Measurements from ENCODE around the gene PLAAT1. TPM values are rescaled to one million over a fixed set of nuclear protein-coding genes. Genes with fewer than 3 reads are reported as not detected.

Gene PLAAT1
- total RNA-seq, 1 donor from 2014 or later, result 1.6 TPM

DNA sequence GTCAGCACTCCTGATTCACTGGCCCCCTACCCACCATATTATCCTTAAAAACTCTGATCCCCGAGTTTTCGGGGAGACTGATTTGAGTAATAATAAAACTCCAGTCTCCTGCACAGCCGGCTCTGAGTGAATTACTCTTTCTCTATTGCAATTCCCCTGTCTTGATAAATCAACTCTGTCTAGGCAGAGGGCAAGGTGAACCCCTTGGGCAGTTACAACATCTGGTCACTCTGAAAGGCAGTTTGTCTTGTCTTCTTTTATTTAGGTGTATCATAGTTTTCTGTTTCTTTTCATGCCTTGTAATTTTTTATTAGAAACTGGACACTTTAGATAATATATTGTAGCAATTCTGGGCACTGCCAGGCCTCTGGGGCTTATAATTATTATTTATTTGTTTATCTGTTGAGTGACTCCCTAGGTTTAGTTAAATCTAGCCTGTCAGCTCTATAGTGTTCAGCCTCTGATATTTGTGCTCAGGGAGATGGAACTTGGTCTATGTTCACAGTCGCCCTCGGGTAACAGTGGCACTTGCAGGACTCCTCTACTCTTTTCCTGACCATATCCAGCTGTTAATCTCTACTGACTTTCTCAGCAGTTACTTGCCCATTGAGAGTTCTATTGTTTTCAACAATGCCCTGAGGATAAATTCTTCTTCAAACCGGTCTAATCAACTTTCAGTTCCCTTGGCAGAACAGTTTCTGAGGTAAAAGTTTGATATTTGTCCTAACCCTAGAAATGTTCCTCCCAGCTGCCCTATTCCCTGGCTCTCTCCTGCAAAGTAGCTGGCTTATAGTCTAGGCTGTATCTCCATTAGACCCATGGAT lies 15.5 kb upstream of the PLAAT1 start:
- Mint-ChIP-seq H3K36me3 (ENCODE audit: low read depth) (no peaks in the 10 kb centered on the region), H3K9me3 (ENCODE audit: low read depth) (no peaks in the 10 kb centered on the region), H3K4me3 (ENCODE audit: unreplicated experiment) (no peak overlapping the region), H3K27me3 (ENCODE audit: low read depth) (peaks cover 10% of the 10 kb centered on the region), H3K4me1 (ENCODE audit: low read depth) (no peaks in the 10 kb centered on the region), H3K27ac (ENCODE audit: unreplicated experiment) (no peak overlapping the region)
- no peak for DNase-seq (ENCODE audit: low spot score)
- TF ChIP-seq, protein P1, sequence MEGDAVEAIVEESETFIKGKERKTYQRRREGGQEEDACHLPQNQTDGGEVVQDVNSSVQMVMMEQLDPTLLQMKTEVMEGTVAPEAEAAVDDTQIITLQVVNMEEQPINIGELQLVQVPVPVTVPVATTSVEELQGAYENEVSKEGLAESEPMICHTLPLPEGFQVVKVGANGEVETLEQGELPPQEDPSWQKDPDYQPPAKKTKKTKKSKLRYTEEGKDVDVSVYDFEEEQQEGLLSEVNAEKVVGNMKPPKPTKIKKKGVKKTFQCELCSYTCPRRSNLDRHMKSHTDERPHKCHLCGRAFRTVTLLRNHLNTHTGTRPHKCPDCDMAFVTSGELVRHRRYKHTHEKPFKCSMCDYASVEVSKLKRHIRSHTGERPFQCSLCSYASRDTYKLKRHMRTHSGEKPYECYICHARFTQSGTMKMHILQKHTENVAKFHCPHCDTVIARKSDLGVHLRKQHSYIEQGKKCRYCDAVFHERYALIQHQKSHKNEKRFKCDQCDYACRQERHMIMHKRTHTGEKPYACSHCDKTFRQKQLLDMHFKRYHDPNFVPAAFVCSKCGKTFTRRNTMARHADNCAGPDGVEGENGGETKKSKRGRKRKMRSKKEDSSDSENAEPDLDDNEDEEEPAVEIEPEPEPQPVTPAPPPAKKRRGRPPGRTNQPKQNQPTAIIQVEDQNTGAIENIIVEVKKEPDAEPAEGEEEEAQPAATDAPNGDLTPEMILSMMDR (IDR thresholded peaks at IDR 0.05), result no peak

DNA sequence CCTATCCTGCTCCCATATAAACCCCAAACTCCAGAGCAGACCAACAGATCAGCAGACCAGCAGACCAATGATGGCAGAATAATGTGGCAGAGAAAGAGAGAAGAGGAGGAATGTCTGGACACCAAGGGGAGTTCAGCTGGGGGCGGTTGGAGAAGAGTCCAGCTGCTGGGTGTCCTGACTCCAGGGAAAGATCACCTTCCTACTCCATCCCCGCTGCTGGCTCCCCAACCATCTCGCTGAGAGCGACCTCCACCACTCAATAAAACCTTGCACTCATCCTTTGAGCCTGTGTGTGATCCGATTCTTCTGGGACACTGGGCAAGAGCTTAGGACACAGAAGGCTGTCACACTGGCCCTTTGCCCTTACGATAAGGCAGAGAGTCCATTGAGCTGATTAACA lies 12.8 kb upstream of the PLAAT1 start:
- Mint-ChIP-seq H3K4me1 (ENCODE audit: low read depth) (no peaks in the 10 kb centered on the region), H3K27ac (ENCODE audit: unreplicated experiment) (no peak overlapping the region), H3K27me3 (ENCODE audit: low read depth) (peaks cover 8% of the 10 kb centered on the region), H3K4me3 (ENCODE audit: unreplicated experiment) (no peak overlapping the region), H3K9me3 (ENCODE audit: low read depth) (no peaks in the 10 kb centered on the region), H3K36me3 (ENCODE audit: low read depth) (no peaks in the 10 kb centered on the region)
- TF ChIP-seq, protein P1 (IDR thresholded peaks at IDR 0.05), result no peak
- no peak for DNase-seq (ENCODE audit: low spot score)

DNA sequence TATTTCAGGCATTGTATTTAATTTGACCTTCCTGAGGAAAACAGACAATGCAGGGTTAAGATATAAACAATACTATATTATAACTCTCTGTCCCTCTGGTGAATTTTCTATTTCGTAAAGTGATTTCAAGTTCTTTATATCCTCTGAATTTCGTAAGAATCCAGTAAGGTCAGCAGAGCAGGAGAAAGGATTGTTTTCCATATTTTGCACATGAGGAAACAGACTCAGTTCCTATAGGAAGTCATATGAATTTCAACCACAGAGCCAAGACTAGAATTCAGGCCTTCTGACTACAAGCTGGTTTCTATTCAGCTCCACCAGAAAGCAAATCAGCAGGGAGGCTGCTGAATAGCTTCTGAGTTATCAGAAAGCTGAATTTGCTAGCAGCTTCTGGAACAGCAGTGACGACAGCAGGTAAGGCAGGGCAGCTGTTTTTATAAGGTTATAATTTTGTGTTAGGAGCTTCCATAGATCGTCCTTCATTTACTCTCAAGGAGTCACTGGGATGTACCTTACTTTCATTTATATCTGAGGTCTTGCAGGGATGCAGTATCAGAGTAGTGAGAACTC lies 11.1 kb upstream of the PLAAT1 start:
- no peaks in the 10 kb centered on the region for H3K9me3 Mint-ChIP-seq (ENCODE audit: low read depth)
- DNase-seq (ENCODE audit: low spot score), result no peak
- no peak overlapping the region for H3K27ac Mint-ChIP-seq (ENCODE audit: unreplicated experiment)
- TF ChIP-seq, protein P1 (IDR thresholded peaks at IDR 0.05), result no peak
- peaks cover 8% of the 10 kb centered on the region for H3K27me3 Mint-ChIP-seq (ENCODE audit: low read depth)
- H3K36me3 Mint-ChIP-seq (ENCODE audit: low read depth), result no peaks in the 10 kb centered on the region
- H3K4me3 Mint-ChIP-seq (ENCODE audit: unreplicated experiment), result no peak overlapping the region
- no peaks in the 10 kb centered on the region for H3K4me1 Mint-ChIP-seq (ENCODE audit: low read depth)

DNA sequence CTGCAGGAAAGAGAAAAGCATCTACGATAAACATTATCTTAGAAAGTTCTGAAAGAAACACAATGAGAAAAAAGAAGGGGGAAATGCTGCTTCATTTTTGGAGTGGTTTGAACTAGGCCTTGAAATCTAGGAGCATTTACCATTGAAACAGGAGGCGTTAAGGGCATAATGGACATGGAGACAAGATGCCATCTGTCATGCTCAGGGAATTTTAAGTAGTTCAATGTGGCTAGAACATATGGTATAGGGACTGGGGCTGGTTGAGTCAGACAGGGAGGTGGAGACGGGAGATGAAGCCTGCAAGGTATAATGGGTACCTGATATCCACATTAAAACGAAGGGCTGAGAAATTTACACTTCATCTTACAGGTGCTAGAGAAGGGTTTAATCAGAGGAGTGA lies 10.4 kb upstream of the PLAAT1 start:
- Mint-ChIP-seq H3K27ac (ENCODE audit: unreplicated experiment) (no peak overlapping the region), H3K9me3 (ENCODE audit: low read depth) (no peaks in the 10 kb centered on the region)
- DNase-seq (ENCODE audit: low spot score), result no peak

DNA sequence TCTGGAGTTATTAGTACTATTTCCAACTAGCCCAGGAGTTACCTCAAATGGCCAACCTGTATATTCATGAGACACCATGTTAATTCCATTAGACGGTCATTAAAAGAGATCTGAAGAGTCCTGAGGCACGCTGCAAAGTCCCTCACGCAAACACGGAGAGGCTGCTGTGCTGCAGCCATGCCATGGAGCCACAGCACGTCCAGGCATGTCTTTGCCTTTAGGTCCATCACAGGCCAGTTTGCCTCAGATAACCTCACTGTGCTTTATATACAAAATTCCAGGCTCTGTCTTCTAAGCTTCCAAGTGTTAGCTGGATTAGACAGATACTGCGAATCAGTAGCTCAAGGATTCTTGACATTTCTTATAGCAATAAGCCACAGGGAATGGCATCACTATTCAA lies 9.8 kb upstream of the PLAAT1 start:
- Mint-ChIP-seq H3K9me3 (ENCODE audit: low read depth) (no peaks in the 10 kb centered on the region), H3K36me3 (ENCODE audit: low read depth) (no peaks in the 10 kb centered on the region), H3K4me3 (ENCODE audit: unreplicated experiment) (no peak overlapping the region), H3K4me1 (ENCODE audit: low read depth) (no peaks in the 10 kb centered on the region), H3K27ac (ENCODE audit: unreplicated experiment) (no peak overlapping the region), H3K27me3 (ENCODE audit: low read depth) (peaks cover 8% of the 10 kb centered on the region)
- TF ChIP-seq, protein P1 (IDR thresholded peaks at IDR 0.05), result no peak
- no peak for DNase-seq (ENCODE audit: low spot score)

More for the DNA sequence above, 10.4 kb upstream of the PLAAT1 start:
- H3K27me3 Mint-ChIP-seq (ENCODE audit: low read depth), result peaks cover 8% of the 10 kb centered on the region
- no peaks in the 10 kb centered on the region for H3K4me1 Mint-ChIP-seq (ENCODE audit: low read depth)
- H3K4me3 Mint-ChIP-seq (ENCODE audit: unreplicated experiment), result no peak overlapping the region
- H3K36me3 Mint-ChIP-seq (ENCODE audit: low read depth), result no peaks in the 10 kb centered on the region
- TF ChIP-seq, protein P1 (IDR thresholded peaks at IDR 0.05), result no peak

Measured in chondrocyte (in vitro differentiated cells).